ENCODE measurements around the gene LMO3. TPM values are rescaled to one million over a fixed set of nuclear protein-coding genes. Genes with fewer than 3 reads are reported as not detected.
"Not testable (repeated sequence)": the region's sequence is repeated elsewhere in the genome, so short reads cannot be mapped to it uniquely, and the experiment has no call there.

The LMO3 gene
- total RNA-seq, 4 donors from 2014 or later: 0.15 to 7.1 (median 3.0) TPM

DNA sequence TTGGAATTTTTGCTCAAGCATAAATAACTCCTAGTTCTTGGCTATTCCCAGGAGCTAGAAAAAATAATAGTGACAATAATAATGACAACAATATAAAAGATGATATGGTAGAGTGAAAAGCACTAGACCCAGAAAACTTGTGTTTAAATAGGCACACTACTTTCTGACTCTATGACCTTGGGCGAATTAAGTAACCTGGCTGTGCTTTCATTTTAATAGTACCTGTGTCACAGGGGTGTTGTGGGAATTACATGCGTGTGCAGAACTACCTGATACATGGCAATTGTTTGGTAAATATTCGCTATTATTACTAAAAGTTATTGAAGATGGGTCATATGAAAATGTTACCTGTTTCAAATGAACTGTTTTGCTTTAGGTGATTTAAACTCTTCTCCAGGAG is 60.1 kb downstream of the LMO3 start:
- no peaks in the 10 kb centered on the region for H3K27me3 ChIP-seq
- H3K27ac ChIP-seq: no peak overlapping the region
- no peaks in the 10 kb centered on the region for H3K36me3 ChIP-seq
- no peaks in the 10 kb centered on the region for H3K9me3 ChIP-seq
- intact Hi-C loops (cut with DNase I): no loop called here
- 65 to 83% methylated on average over 3 of the region's 3 CpGs for WGBS, 2 donors
- no peaks in the 10 kb centered on the region for H3K4me1 ChIP-seq
- no peak for DNase-seq
- no peak overlapping the region for H3K4me3 ChIP-seq
- TF ChIP-seq, protein P1, sequence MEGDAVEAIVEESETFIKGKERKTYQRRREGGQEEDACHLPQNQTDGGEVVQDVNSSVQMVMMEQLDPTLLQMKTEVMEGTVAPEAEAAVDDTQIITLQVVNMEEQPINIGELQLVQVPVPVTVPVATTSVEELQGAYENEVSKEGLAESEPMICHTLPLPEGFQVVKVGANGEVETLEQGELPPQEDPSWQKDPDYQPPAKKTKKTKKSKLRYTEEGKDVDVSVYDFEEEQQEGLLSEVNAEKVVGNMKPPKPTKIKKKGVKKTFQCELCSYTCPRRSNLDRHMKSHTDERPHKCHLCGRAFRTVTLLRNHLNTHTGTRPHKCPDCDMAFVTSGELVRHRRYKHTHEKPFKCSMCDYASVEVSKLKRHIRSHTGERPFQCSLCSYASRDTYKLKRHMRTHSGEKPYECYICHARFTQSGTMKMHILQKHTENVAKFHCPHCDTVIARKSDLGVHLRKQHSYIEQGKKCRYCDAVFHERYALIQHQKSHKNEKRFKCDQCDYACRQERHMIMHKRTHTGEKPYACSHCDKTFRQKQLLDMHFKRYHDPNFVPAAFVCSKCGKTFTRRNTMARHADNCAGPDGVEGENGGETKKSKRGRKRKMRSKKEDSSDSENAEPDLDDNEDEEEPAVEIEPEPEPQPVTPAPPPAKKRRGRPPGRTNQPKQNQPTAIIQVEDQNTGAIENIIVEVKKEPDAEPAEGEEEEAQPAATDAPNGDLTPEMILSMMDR (IDR thresholded peaks at IDR 0.05): no peak
- TF ChIP-seq POLR2A (IDR thresholded peaks at IDR 0.05): no peak

DNA sequence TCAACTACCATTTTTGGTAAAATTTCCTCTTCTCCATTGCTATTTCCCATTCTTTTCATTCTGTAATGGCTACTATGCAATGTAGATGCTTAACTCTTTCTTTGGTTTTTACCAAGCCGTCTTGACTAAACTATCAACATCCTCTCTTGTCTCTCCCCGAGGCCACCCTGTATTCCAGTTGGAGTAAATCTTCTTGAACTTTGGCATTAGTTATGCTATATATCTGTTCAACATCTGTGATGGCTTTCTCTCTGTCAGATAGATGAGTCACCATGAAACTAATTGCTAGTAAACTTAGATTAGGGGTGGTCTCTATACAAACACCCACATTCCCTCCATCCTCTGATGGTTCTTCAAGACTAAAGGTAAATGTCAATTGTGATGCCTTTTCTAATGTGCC is 63.4 kb downstream of the LMO3 start:
- intact Hi-C loops (cut with DNase I): no loop called here
- TF ChIP-seq, protein P1 (IDR thresholded peaks at IDR 0.05): no peak
- WGBS, 2 donors: 56% methylated on average over 2 of the region's 2 CpGs
- Histone ChIP-seq H3K4me3 (no peak overlapping the region), H3K27ac (no peak overlapping the region), H3K9me3 (no peaks in the 10 kb centered on the region), H3K27me3 (no peaks in the 10 kb centered on the region), H3K36me3 (no peaks in the 10 kb centered on the region), H3K4me1 (no peaks in the 10 kb centered on the region)
- DNase-seq: no peak

DNA sequence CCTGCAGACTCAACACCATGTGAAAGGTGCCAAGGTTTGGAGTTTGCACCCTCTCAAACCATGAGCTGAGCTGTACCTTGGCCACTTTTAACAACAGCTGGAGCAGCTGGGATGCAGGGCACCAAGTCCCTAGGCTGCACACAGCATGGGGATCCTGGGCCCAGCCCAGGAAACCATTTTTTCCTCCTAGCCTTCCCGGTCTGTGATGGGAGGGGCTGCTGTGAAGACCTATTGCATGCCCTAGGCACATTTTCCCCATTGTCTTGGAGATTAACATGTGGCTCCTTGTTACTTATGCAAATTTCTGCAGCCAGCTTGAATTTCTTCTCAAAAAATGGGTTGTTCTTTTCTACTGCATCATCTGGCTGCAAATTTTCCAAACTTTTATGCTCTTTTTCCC is 68.3 kb downstream of the LMO3 start:
- 36 to 70% methylated on average over 1 of the region's 1 CpG for WGBS, 2 donors
- H3K27me3 ChIP-seq; H3K4me3 ChIP-seq; intact Hi-C loops (cut with DNase I); H3K27ac ChIP-seq; H3K9me3 ChIP-seq; H3K4me1 ChIP-seq; DNase-seq; H3K36me3 ChIP-seq: not testable (repeated sequence)

DNA sequence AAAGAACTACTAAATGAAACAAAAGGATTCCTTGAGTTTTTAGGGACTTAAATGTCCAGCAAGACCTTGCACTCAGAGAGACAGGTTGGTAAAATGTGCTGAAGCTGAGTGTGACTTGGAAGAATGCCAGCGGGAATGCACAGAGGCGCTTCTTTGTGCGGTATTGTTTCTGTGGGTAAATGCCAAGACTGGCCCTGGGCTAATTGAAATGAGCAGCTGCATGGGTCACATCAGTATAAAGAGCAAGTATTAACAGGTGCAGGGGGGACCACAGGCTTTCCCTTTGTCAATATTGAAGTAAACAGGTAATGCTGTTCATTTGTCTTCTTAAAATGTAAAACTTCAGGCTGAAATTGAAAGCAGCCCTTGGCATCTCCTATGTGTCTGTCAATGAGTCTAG is 74.3 kb downstream of the LMO3 start:
- DNase-seq: no peak
- no peaks in the 10 kb centered on the region for H3K36me3 ChIP-seq
- TF ChIP-seq, protein P1 (IDR thresholded peaks at IDR 0.05): no peak
- TF ChIP-seq POLR2A (IDR thresholded peaks at IDR 0.05): no peak
- H3K4me3 ChIP-seq: no peak overlapping the region
- 31 to 43% methylated on average over 3 of the region's 3 CpGs for WGBS, 2 donors
- H3K27me3 ChIP-seq: no peaks in the 10 kb centered on the region
- H3K9me3 ChIP-seq: no peaks in the 10 kb centered on the region
- no peaks in the 10 kb centered on the region for H3K4me1 ChIP-seq
- no peak overlapping the region for H3K27ac ChIP-seq
- intact Hi-C loops (cut with DNase I): no loop called here

DNA sequence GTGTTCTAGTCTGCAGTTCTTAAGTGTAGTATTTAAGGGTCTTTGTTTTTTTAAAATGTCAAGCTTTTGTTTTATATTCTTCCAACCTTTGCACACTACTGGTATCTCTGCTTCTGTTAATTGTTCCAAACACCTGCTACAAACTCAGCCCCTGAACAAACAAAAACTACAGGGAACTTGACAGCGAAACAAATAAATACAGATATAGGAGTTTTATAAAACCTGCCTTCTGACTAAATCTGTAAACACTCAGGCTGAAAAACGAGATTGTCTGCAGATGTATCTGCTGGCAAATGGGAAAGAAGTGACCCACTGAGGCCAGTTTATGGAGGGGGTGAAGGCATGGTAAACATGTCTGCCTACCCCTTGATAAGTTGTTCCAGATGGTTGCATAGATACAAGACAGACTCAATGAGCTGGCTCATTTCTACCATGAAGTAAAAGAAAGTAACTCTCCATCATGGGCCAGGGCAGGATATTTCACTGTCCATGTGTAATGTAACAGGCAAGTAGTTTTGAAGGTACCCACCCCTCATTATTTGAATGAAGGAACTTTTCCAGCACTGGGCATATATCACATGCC is 75.6 kb downstream of the LMO3 start:
- H3K9me3 ChIP-seq: no peaks in the 10 kb centered on the region
- no peak overlapping the region for H3K27ac ChIP-seq
- TF ChIP-seq, protein P1 (IDR thresholded peaks at IDR 0.05): no peak
- intact Hi-C loops (cut with DNase I): no loop called here
- no peaks in the 10 kb centered on the region for H3K36me3 ChIP-seq
- H3K4me1 ChIP-seq: no peaks in the 10 kb centered on the region
- H3K27me3 ChIP-seq: no peaks in the 10 kb centered on the region
- no peak overlapping the region for H3K4me3 ChIP-seq
- WGBS, 2 donors: 52 to 55% methylated on average over 2 of the region's 2 CpGs
- DNase-seq: no peak

DNA sequence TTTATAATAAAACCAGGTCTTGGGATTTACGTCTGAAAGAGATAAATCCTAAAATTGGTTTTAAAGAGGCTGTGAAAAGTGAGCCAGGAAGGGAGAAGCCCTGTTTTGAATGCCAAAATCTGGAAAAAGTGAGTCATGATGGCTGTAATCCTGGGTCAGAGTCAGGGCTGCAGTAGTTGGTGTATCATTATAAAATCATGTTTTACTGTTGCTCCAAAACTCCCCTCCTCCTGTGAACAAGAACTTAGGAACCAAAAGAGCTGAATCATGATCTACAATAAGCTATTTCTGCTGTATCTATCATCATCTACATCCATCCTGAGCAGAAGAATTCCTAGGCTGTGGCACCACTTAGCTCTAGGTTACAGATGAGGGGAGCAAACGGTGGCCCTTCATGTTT is 79.3 kb downstream of the LMO3 start:
- intact Hi-C loops (cut with DNase I): no loop called here
- 46 to 48% methylated on average over 2 of the region's 2 CpGs for WGBS, 2 donors

More for the DNA sequence above, 79.3 kb downstream of the LMO3 start:
- DNase-seq: no peak
- H3K36me3 ChIP-seq: no peaks in the 10 kb centered on the region
- no peaks in the 10 kb centered on the region for H3K4me1 ChIP-seq
- TF ChIP-seq, protein P1 (IDR thresholded peaks at IDR 0.05): no peak
- no peak for TF ChIP-seq POLR2A (IDR thresholded peaks at IDR 0.05)
- no peak overlapping the region for H3K27ac ChIP-seq
- no peaks in the 10 kb centered on the region for H3K9me3 ChIP-seq
- H3K4me3 ChIP-seq: no peak overlapping the region
- no peaks in the 10 kb centered on the region for H3K27me3 ChIP-seq

Measured in esophagus squamous epithelium (tissue), 5 donors.